Activated T-helper 2 cell treated with anti-CD3 and anti-CD28 coated beads, Interferon-gamma antibody, Interleukin-2, Interleukin-4, amounts not matched to agents 10 μg/mL and 5 μg/mL and 100 μg/mL, durations not matched to agents 14 hours and 24 hours and 36 hours (primary cell): ENCODE measurements around the gene FEZ2. TPM values are rescaled to one million over a fixed set of nuclear protein-coding genes. Genes with fewer than 3 reads are reported as not detected.

Experiments
- DNase-seq: peaks from one replicate; pipeline ENCODE4 v3.0.0; 2021; ENCODE audit warnings: low spot score
- H3K27ac Mint-ChIP-seq: one replicate; pipeline ENCODE4 v1.8.0; 2021; ENCODE audit warnings: mixed read lengths
- H3K27me3 Mint-ChIP-seq: one replicate; pipeline ENCODE4 v1.8.0; 2021; ENCODE audit warnings: low read depth, mixed read lengths
- H3K36me3 Mint-ChIP-seq: one replicate; pipeline ENCODE4 v1.8.0; 2021; ENCODE audit warnings: low read depth, mixed read lengths
- H3K4me1 Mint-ChIP-seq: one replicate; pipeline ENCODE4 v1.8.0; 2021; ENCODE audit warnings: low read depth, mixed read lengths
- H3K4me3 Mint-ChIP-seq: one replicate; pipeline ENCODE4 v1.8.0; 2021; ENCODE audit warnings: low read depth, mild to moderate bottlenecking, moderate library complexity, mixed read lengths
- H3K9me3 Mint-ChIP-seq: one replicate; pipeline ENCODE4 v1.8.0; 2021; ENCODE audit warnings: mixed read lengths
- intact Hi-C: fragments of 100-400 bp; cut with micrococcal nuclease; formaldehyde crosslinking; loops from one replicate; pipeline ENCODE4 v1.15.1; 2023
- total RNA-seq: library from RNA; stranded (reverse); gene quantifications from 2 replicates; pipeline ENCODE4 v1.2.3, GENCODE V29; 2022

FEZ2 gene
- total RNA-seq, 1 donor from 2014 or later: 16.3 TPM

GRCh38 chr2:36567711-36568408 is 30.1 kb downstream of the FEZ2 start:
- intact Hi-C loops: no loop called here
- Mint-ChIP-seq H3K36me3 (peaks cover 31% of the 10 kb centered on the region), H3K9me3 (no peaks in the 10 kb centered on the region), H3K27me3 (no peaks in the 10 kb centered on the region), H3K4me1 (peaks cover 10% of the 10 kb centered on the region), H3K27ac (no peak overlapping the region), H3K4me3 (no peak overlapping the region)
- DNase-seq: no peak

- no peak overlapping the region for H3K4me3 Mint-ChIP-seq
- intact Hi-C loops: no loop called here
- H3K36me3 Mint-ChIP-seq: peaks cover 22% of the 10 kb centered on the region
- H3K4me1 Mint-ChIP-seq: peaks cover 10% of the 10 kb centered on the region
- no peaks in the 10 kb centered on the region for H3K27me3 Mint-ChIP-seq
- no peaks in the 10 kb centered on the region for H3K9me3 Mint-ChIP-seq
- H3K27ac Mint-ChIP-seq: no peak overlapping the region
- DNase-seq: no peak
These were observed 31.1 kb downstream of the FEZ2 start for GRCh38 chr2:36566887-36567286.

DNA sequence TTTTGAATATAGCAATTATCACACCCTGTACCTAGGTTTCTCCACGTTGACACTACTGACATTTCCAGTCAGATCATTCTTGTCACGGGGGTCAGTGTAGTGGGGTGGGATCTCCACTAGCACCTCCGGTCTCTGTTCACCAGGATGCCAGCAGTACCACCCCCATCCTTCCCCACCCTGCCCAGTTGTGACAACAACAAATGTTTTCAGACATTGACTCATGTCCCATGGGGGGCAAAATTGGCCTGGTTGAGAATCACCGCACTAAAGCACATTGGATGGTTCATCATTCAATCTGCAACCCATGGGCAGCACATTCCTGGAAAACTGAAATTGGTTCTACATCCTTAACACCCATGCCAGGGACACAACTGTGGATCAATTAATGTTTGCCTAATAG is 32.3 kb downstream of the FEZ2 start:
- H3K4me3 Mint-ChIP-seq: no peak overlapping the region
- peaks cover 25% of the 10 kb centered on the region for H3K36me3 Mint-ChIP-seq
- no peaks in the 10 kb centered on the region for H3K27me3 Mint-ChIP-seq
- peaks cover 12% of the 10 kb centered on the region for H3K4me1 Mint-ChIP-seq
- DNase-seq: no peak
- intact Hi-C loops: no loop called here
- H3K9me3 Mint-ChIP-seq: no peaks in the 10 kb centered on the region
- H3K27ac Mint-ChIP-seq: no peak overlapping the region

DNA sequence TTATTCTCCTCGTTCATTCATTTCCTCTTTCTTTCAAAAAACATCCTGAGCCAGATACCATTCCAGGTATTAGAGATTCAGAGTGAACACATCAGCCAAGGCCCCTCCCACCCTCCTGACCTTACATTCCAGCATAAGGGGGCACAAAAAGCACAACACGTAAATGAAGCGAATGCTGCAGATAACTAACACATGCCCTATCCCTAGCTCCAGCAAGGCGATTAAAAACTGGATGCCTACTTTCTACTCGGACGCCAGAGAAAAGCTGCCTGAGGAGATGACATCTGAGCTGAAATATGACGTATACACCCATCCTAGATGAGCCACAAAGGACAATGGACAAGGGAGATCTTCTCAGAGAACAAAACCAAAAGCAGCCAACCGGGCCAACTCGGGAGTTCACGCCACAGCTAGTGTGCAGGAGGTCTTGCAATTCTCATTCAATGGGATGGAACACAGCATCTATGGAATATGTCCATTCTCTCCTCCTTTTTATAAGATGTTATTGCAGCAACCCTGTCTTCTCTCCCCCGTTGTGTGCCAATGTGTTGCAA is 33.5 kb downstream of the FEZ2 start:
- Mint-ChIP-seq H3K36me3 (peaks cover 29% of the 10 kb centered on the region), H3K4me3 (no peak overlapping the region), H3K27ac (no peak overlapping the region), H3K27me3 (no peaks in the 10 kb centered on the region), H3K9me3 (no peaks in the 10 kb centered on the region), H3K4me1 (peaks cover 12% of the 10 kb centered on the region)
- intact Hi-C loops: no loop called here
- no peak for DNase-seq

- DNase-seq: no peak
- intact Hi-C loops: loop anchor here (1.0 kb wide), 1 partner anchor 27 kb away; no protein-coding TSS in a partner anchor
- H3K4me3 Mint-ChIP-seq: no peak overlapping the region
- H3K27me3 Mint-ChIP-seq: no peaks in the 10 kb centered on the region
- no peaks in the 10 kb centered on the region for H3K9me3 Mint-ChIP-seq
- peaks cover 32% of the 10 kb centered on the region for H3K36me3 Mint-ChIP-seq
- peaks cover 12% of the 10 kb centered on the region for H3K4me1 Mint-ChIP-seq
- no peak overlapping the region for H3K27ac Mint-ChIP-seq
These were observed 34.9 kb downstream of the FEZ2 start for GRCh38 chr2:36562973-36563532.

DNA sequence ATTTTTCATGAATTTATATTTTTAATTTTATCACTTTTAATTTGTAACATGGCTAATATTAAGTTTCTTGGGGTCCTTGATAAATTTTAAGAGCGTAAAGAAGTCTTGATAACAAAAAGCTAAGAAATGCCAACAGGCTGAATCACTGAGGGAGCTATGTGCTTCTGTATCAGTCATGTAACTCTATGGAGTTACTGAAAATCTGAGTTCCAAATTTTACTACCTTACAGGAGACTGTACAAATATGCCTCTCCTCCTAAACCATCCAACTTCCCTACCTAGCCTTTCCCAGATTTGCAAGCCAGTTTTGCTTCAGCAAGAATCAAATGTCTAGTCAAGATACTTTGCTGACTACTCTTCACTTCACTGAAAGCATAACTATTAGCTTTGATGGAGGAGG is 35.7 kb downstream of the FEZ2 start:
- Mint-ChIP-seq H3K4me1 (peaks cover 12% of the 10 kb centered on the region), H3K4me3 (no peak overlapping the region), H3K9me3 (no peaks in the 10 kb centered on the region), H3K36me3 (peaks cover 35% of the 10 kb centered on the region), H3K27me3 (no peaks in the 10 kb centered on the region), H3K27ac (no peak overlapping the region)
- intact Hi-C loops: loop anchor here (1.0 kb wide), 1 partner anchor 26 kb away; no protein-coding TSS in a partner anchor
- no peak for DNase-seq

- no peaks in the 10 kb centered on the region for H3K9me3 Mint-ChIP-seq
- DNase-seq: no peak
- H3K4me3 Mint-ChIP-seq: no peak overlapping the region
- intact Hi-C loops: no loop called here
- H3K27ac Mint-ChIP-seq: no peak overlapping the region
- H3K36me3 Mint-ChIP-seq: peaks cover 29% of the 10 kb centered on the region
- H3K27me3 Mint-ChIP-seq: no peaks in the 10 kb centered on the region
- peaks cover 12% of the 10 kb centered on the region for H3K4me1 Mint-ChIP-seq
These were observed 36.6 kb downstream of the FEZ2 start for GRCh38 chr2:36561237-36561944.

GRCh38 chr2:36560726-36561125 is 37.2 kb downstream of the FEZ2 start:
- Mint-ChIP-seq H3K27me3 (no peaks in the 10 kb centered on the region), H3K4me3 (no peak overlapping the region), H3K9me3 (no peaks in the 10 kb centered on the region), H3K27ac (no peak overlapping the region), H3K4me1 (peaks cover 12% of the 10 kb centered on the region), H3K36me3 (peaks cover 29% of the 10 kb centered on the region)
- intact Hi-C loops: no loop called here
- DNase-seq: no peak

DNA sequence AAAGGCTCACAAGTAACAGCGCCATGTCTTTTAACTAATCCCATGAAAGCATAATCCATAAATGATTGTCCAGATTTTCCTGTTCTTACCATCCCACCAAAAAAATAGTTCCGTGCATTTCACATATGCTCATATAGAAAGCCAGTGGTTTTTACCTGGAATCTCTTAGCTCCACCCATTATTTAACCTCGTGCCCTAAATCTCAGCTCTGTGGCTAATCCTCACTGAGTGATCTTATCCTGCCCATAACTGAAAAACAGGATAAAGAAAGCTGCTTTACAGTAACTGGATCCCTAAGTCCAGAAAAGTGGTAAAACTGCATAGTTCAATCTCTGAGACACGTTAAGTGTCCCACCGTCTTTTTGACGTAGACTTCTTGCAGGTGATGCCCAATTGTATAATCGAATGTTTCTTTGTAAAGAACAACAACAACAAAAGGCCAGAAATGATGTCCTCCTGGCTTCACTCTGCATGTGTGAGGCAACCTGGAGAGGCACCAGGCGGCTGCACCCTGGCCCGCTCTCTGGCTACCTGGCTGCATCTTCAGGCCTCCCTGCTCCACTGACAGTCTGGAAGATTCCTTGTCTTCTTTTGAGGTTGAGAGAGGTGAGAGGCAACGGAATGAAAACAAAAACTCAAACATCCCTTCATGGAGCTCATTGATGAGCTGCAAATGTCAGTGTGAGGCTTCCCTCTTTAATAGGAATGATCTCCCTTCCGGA is 38.6 kb downstream of the FEZ2 start:
- no peak overlapping the region for H3K4me3 Mint-ChIP-seq
- no peaks in the 10 kb centered on the region for H3K9me3 Mint-ChIP-seq
- H3K27me3 Mint-ChIP-seq: no peaks in the 10 kb centered on the region
- DNase-seq: no peak
- intact Hi-C loops: no loop called here
- peaks cover 12% of the 10 kb centered on the region for H3K4me1 Mint-ChIP-seq
- no peak overlapping the region for H3K27ac Mint-ChIP-seq
- peaks cover 36% of the 10 kb centered on the region for H3K36me3 Mint-ChIP-seq

DNA sequence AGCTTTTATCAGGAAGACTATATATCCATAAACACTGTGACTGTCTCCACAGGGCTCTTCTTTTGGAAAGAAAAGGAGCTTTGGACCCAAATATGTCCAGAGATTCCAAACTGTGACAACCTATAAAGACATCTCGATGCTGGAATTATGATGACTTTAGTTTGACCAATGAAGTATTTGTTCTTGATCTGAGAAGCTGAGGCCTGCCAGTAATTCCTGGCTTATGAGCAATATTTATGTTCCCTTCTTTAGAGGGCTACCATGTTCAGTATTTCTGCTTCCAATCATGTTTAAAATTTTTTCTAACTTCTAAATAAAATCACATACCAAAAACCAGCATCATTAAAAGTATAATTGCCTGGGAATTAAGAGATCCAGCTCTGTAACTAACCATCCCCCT is 41.1 kb downstream of the FEZ2 start:
- peaks cover 36% of the 10 kb centered on the region for H3K36me3 Mint-ChIP-seq
- H3K9me3 Mint-ChIP-seq: no peaks in the 10 kb centered on the region
- no peak for DNase-seq
- H3K27ac Mint-ChIP-seq: no peak overlapping the region
- no peaks in the 10 kb centered on the region for H3K27me3 Mint-ChIP-seq
- H3K4me3 Mint-ChIP-seq: no peak overlapping the region
- peaks cover 3% of the 10 kb centered on the region for H3K4me1 Mint-ChIP-seq
- intact Hi-C loops: no loop called here

DNA sequence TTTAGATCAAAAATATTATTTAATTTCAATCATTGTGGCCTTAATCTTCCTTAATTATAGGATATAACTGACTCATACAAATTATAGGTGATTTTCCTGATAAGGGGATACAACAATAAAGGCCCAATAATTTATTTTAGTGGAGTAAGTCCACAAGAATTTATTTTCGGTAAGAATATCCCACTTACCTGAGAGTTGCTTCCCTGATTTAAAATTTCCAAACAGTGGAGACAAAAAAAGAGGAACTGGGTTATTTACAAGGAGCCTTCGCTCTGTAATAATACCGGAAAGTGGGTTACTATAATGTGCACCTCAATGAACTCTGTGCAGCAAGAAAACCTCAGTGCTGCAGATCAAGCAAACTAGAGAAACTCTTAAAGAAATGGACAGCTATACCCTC is 42.2 kb downstream of the FEZ2 start:
- DNase-seq: no peak
- no peak overlapping the region for H3K27ac Mint-ChIP-seq
- H3K9me3 Mint-ChIP-seq: no peaks in the 10 kb centered on the region
- H3K4me1 Mint-ChIP-seq: no peaks in the 10 kb centered on the region
- intact Hi-C loops: no loop called here
- H3K36me3 Mint-ChIP-seq: peaks cover 36% of the 10 kb centered on the region
- H3K4me3 Mint-ChIP-seq: no peak overlapping the region
- H3K27me3 Mint-ChIP-seq: no peaks in the 10 kb centered on the region

- Mint-ChIP-seq H3K36me3 (peaks cover 36% of the 10 kb centered on the region), H3K4me1 (peaks cover 4% of the 10 kb centered on the region), H3K4me3 (no peak overlapping the region), H3K27me3 (no peaks in the 10 kb centered on the region), H3K9me3 (no peaks in the 10 kb centered on the region), H3K27ac (no peak overlapping the region)
- no peak for DNase-seq
- intact Hi-C loops: no loop called here
These were observed 43.4 kb downstream of the FEZ2 start for GRCh38 chr2:36554531-36554930.
